SK-N-SH treated with all-trans-retinoic acid at 6 μM for 48 hours (cell line): ENCODE results near the gene NLRP1.

Experiments
- ATAC-seq: fragments of 200-7000 bp; cut with Tn5 transposase; 3 replicates; pipeline ENCODE4 v1.9.1; 2020; ENCODE audit warnings: mild to moderate bottlenecking, moderate library complexity
- ARNTL ChIP-seq: fragments of 450-650 bp; formaldehyde crosslinking; IDR thresholded peaks from 2 replicates; pipeline ENCODE4 v1.5.0; 2020; ENCODE audit warnings: low read depth, mild to moderate bottlenecking, moderate library complexity, borderline replicate concordance
- BACH2 ChIP-seq: fragments of 250-450 bp; sonication (Bioruptor Pico); IDR thresholded peaks from 2 replicates; pipeline ENCODE4 v1.9.0; 2021; ENCODE audit warnings: mild to moderate bottlenecking, borderline replicate concordance
- ISL1 ChIP-seq: fragments of 250-450 bp; sonication (Bioruptor Pico); IDR thresholded peaks from 2 replicates; pipeline ENCODE4 v2.1.2; 2022; ENCODE audit warnings: mild to moderate bottlenecking, moderate library complexity
- OSR1 ChIP-seq: fragments of 250-450 bp; sonication (Bioruptor Pico); IDR thresholded peaks from 2 replicates; pipeline ENCODE4 v1.8.0; 2022; ENCODE audit warnings: moderate library complexity, mild to moderate bottlenecking, inconsistent platforms
- PPARA ChIP-seq: fragments of 250-450 bp; sonication (Bioruptor Pico); IDR thresholded peaks from 2 replicates; pipeline ENCODE4 v1.5.0; 2020; ENCODE audit warnings: mild to moderate bottlenecking, borderline replicate concordance
- RARB ChIP-seq: fragments of 250-450 bp; sonication (Bioruptor Pico); IDR thresholded peaks from 2 replicates; pipeline ENCODE4 v1.8.0; 2021; ENCODE audit warnings: mild to moderate bottlenecking, moderate library complexity
- TOX ChIP-seq: fragments of 250-450 bp; sonication (Bioruptor Pico); IDR thresholded peaks from 2 replicates; pipeline ENCODE4 v1.8.0; 2021; ENCODE audit warnings: mild to moderate bottlenecking, moderate library complexity, borderline replicate concordance
- ZC3H10 ChIP-seq: fragments of 250-450 bp; sonication (Bioruptor Pico); IDR thresholded peaks from 2 replicates; pipeline ENCODE4 v1.5.1; 2021; ENCODE audit warnings: mild to moderate bottlenecking, moderate library complexity
- ZFP3 ChIP-seq: fragments of 250-450 bp; sonication (Bioruptor Pico); IDR thresholded peaks from 2 replicates; pipeline ENCODE4 v1.5.0; 2020; ENCODE audit warnings: mild to moderate bottlenecking, moderate library complexity
- ZFP30 ChIP-seq: fragments of 450-650 bp; formaldehyde crosslinking; IDR thresholded peaks from 2 replicates; pipeline ENCODE4 v1.5.0; 2022; ENCODE audit warnings: mild to moderate bottlenecking, moderate library complexity
- ZNF565 ChIP-seq: fragments of 450-650 bp; formaldehyde crosslinking; conservative IDR thresholded peaks from 2 replicates; pipeline ENCODE4 v1.5.0; 2020; ENCODE audit warnings: low read depth, mild to moderate bottlenecking, moderate library complexity
- ZNF70 ChIP-seq: fragments of 450-650 bp; formaldehyde crosslinking; IDR thresholded peaks from 2 replicates; pipeline ENCODE4 v1.5.0; 2020; ENCODE audit warnings: mild to moderate bottlenecking, moderate library complexity
- TF ChIP-seq, protein P1 (sequence below): fragments of 250-450 bp; sonication (Bioruptor Pico); IDR thresholded peaks from 2 replicates; pipeline ENCODE4 v1.5.1; 2021; ENCODE audit warnings: mild to moderate bottlenecking, moderate library complexity
- TF ChIP-seq, protein P2 (sequence below): fragments of 250-450 bp; sonication (Bioruptor Pico); IDR thresholded peaks from 2 replicates; pipeline ENCODE4 v1.8.0; 2021; ENCODE audit warnings: low read depth, mild to moderate bottlenecking, moderate library complexity, borderline replicate concordance
- TF ChIP-seq, protein P3 (sequence below): fragments of 250-450 bp; sonication (Bioruptor Pico); IDR thresholded peaks from 2 replicates; pipeline ENCODE4 v1.8.0; 2020; ENCODE audit warnings: mild to moderate bottlenecking, moderate library complexity, borderline replicate concordance
- TF ChIP-seq, protein P4 (sequence below): fragments of 250-450 bp; sonication (Bioruptor Pico); IDR thresholded peaks from 2 replicates; pipeline ENCODE4 v1.5.0; 2020; ENCODE audit warnings: mild to moderate bottlenecking, moderate library complexity
- TF ChIP-seq, protein P5 (sequence below): fragments of 250-450 bp; sonication (Bioruptor Pico); IDR thresholded peaks from 2 replicates; pipeline ENCODE4 v1.5.1; 2020; ENCODE audit warnings: low read depth, mild to moderate bottlenecking, moderate library complexity

The NLRP1 gene

DNA sequence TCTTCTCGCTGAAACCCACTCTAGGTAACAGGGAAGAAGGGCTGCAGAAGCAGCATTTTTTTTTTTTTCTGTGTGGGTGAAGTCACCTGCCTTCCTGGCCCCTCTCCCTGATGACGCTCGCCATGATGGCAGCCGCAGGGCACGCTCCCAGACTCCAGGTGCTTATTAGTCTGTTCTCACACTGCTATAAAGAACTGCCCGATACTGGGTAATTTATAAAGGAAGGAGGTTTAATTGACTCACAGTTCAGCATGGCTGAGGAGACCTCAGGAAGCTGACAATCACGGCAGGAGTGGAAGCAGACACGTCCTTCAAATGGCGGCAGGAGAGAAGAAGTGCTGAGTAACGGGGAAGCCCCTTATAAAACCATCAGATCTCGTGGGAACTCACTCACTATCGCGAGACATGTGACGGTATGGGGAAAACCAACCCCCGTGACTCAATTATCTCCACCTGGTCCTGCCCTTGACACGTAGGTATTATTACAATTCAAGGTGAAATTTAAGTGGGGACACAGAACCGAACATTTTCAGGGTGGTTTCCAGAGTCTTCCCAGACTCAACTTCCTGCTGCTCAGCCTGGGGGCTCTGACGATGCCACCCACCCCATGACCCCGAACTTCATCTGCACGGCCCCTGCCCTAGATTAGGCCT lies 34.9 kb upstream of the NLRP1 start:
- no peak for ATAC-seq
- TF ChIP-seq TOX (CRISPR knock-in tag) = no peak
- TF ChIP-seq, protein P1, sequence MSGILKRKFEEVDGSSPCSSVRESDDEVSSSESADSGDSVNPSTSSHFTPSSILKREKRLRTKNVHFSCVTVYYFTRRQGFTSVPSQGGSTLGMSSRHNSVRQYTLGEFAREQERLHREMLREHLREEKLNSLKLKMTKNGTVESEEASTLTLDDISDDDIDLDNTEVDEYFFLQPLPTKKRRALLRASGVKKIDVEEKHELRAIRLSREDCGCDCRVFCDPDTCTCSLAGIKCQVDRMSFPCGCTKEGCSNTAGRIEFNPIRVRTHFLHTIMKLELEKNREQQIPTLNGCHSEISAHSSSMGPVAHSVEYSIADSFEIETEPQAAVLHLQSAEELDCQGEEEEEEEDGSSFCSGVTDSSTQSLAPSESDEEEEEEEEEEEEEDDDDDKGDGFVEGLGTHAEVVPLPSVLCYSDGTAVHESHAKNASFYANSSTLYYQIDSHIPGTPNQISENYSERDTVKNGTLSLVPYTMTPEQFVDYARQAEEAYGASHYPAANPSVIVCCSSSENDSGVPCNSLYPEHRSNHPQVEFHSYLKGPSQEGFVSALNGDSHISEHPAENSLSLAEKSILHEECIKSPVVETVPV (CRISPR knock-in tag) = no peak
- no peak for TF ChIP-seq PPARA
- TF ChIP-seq, protein P2, sequence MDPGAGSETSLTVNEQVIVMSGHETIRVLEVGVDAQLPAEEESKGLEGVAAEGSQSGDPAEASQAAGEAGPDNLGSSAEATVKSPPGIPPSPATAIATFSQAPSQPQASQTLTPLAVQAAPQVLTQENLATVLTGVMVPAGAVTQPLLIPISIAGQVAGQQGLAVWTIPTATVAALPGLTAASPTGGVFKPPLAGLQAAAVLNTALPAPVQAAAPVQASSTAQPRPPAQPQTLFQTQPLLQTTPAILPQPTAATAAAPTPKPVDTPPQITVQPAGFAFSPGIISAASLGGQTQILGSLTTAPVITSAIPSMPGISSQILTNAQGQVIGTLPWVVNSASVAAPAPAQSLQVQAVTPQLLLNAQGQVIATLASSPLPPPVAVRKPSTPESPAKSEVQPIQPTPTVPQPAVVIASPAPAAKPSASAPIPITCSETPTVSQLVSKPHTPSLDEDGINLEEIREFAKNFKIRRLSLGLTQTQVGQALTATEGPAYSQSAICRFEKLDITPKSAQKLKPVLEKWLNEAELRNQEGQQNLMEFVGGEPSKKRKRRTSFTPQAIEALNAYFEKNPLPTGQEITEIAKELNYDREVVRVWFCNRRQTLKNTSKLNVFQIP (CRISPR knock-in tag) = no peak

DNA sequence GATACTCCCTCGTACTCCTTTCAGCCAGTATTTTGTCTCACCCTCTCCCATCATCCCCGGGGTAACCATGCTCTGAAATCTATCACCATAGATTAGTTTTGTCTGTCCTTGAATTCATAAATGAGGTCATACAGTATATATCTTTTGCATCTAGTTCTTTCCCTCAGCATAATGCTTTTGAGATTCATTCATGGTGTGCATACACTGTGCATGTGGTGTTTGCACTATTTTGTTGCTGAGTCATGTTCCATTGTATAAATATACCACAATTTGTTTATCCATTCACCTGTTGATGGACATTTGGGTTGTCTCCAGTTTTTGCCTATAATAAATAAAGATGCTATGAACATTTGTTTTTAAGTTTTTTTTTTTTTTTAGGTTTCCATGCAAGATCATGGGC lies 34.2 kb upstream of the NLRP1 start:
- TF ChIP-seq, protein P3, sequence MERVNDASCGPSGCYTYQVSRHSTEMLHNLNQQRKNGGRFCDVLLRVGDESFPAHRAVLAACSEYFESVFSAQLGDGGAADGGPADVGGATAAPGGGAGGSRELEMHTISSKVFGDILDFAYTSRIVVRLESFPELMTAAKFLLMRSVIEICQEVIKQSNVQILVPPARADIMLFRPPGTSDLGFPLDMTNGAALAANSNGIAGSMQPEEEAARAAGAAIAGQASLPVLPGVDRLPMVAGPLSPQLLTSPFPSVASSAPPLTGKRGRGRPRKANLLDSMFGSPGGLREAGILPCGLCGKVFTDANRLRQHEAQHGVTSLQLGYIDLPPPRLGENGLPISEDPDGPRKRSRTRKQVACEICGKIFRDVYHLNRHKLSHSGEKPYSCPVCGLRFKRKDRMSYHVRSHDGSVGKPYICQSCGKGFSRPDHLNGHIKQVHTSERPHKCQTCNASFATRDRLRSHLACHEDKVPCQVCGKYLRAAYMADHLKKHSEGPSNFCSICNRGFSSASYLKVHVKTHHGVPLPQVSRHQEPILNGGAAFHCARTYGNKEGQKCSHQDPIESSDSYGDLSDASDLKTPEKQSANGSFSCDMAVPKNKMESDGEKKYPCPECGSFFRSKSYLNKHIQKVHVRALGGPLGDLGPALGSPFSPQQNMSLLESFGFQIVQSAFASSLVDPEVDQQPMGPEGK = no peak
- ATAC-seq = no peak

DNA sequence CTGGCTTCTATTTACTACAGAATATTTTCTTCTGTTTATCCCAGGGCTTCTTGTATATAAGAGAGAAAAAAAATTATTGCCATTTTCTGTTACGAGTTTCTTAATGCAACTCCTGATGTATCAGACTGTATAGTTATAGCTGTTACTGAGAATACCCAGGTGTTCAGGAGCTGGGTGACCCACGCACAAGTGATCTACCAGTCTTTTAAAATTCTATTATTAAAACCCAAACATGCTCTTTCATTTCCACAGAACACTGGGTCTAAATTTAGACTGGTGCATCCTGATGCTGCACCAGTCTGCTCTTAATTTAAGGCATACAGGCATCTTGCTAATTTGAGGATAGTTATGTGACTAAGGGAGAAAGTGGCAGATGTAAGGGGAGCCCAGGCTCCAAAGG lies 31.2 kb upstream of the NLRP1 start:
- TF ChIP-seq RARB (CRISPR knock-in tag) = no peak
- no peak for TF ChIP-seq BACH2
- TF ChIP-seq TOX (CRISPR knock-in tag) = no peak
- TF ChIP-seq, protein P1 (CRISPR knock-in tag) = no peak
- TF ChIP-seq ZNF565 (CRISPR knock-in tag) = no peak
- TF ChIP-seq, protein P4, sequence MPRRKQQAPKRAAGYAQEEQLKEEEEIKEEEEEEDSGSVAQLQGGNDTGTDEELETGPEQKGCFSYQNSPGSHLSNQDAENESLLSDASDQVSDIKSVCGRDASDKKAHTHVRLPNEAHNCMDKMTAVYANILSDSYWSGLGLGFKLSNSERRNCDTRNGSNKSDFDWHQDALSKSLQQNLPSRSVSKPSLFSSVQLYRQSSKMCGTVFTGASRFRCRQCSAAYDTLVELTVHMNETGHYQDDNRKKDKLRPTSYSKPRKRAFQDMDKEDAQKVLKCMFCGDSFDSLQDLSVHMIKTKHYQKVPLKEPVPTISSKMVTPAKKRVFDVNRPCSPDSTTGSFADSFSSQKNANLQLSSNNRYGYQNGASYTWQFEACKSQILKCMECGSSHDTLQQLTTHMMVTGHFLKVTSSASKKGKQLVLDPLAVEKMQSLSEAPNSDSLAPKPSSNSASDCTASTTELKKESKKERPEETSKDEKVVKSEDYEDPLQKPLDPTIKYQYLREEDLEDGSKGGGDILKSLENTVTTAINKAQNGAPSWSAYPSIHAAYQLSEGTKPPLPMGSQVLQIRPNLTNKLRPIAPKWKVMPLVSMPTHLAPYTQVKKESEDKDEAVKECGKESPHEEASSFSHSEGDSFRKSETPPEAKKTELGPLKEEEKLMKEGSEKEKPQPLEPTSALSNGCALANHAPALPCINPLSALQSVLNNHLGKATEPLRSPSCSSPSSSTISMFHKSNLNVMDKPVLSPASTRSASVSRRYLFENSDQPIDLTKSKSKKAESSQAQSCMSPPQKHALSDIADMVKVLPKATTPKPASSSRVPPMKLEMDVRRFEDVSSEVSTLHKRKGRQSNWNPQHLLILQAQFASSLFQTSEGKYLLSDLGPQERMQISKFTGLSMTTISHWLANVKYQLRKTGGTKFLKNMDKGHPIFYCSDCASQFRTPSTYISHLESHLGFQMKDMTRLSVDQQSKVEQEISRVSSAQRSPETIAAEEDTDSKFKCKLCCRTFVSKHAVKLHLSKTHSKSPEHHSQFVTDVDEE (CRISPR knock-in tag) = no peak
- no peak for ATAC-seq

DNA sequence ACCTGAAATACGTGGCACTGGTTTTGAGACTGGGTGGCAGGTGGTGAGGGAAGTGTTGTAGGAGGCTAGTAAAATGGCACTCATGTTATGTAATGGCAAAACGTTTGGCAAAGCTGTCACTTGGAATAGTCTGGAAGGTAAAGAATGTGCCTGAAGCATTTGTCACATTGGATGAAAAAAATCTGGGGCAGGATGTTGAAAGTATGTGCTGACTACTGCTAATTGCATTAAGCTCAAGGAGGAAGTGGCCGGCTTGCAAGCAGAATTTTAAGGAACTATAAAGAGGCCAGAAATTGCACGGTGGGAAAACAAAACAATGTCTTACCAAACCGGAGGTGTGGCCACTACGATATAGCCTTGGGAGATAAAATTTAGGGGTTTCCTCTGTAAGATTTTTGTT lies 26.6 kb upstream of the NLRP1 start:
- ATAC-seq = no peak
- TF ChIP-seq ZNF70 = no peak
- TF ChIP-seq, protein P5, sequence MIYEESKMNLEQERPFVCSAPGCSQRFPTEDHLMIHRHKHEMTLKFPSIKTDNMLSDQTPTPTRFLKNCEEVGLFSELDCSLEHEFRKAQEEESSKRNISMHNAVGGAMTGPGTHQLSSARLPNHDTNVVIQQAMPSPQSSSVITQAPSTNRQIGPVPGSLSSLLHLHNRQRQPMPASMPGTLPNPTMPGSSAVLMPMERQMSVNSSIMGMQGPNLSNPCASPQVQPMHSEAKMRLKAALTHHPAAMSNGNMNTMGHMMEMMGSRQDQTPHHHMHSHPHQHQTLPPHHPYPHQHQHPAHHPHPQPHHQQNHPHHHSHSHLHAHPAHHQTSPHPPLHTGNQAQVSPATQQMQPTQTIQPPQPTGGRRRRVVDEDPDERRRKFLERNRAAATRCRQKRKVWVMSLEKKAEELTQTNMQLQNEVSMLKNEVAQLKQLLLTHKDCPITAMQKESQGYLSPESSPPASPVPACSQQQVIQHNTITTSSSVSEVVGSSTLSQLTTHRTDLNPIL (CRISPR knock-in tag) = no peak
- no peak for TF ChIP-seq OSR1
- TF ChIP-seq ZFP3 (CRISPR knock-in tag) = no peak
- TF ChIP-seq ISL1 (CRISPR knock-in tag) = no peak
- TF ChIP-seq PPARA = no peak
- TF ChIP-seq ZFP30 (CRISPR knock-in tag) = no peak
- TF ChIP-seq ZC3H10 (CRISPR knock-in tag) = no peak
- TF ChIP-seq, protein P4 (CRISPR knock-in tag) = no peak
- TF ChIP-seq BACH2 = no peak
- no peak for TF ChIP-seq ARNTL
- TF ChIP-seq, protein P3 = no peak
